OCI-LY7 (cell line): Measurements from ENCODE around the gene ABR. TPM values are rescaled to one million over a fixed set of nuclear protein-coding genes. Genes with fewer than 3 reads are reported as not detected.
"Not testable (repeated sequence)": the region's sequence is repeated elsewhere in the genome, so short reads cannot be mapped to it uniquely, and the experiment has no call there.

Experiments
- BruUV-seq: library from RNA; stranded (reverse); fragments of 400-500 nt; replicated peaks from 2 replicates; lab custom pipeline; 2021; lab: Mats Ljungman, UMichigan
- CTCF ChIA-PET: fragments of 300-600 bp; sonication (Branson Sonifier 250); formaldehyde crosslinking; loops from one replicate; lab custom pipeline; 2022; ENCODE audit warnings: antibody characterized with exemption; ENCODE audit not compliant: unreplicated experiment; lab: Charles Lee
- POLR2A ChIA-PET: fragments of 300-600 bp; sonication (Branson Sonifier 250); formaldehyde crosslinking; loops from one replicate; lab custom pipeline; 2022; ENCODE audit warnings: antibody characterized with exemption; lab: Charles Lee
- DNase-seq: peaks from one replicate; pipeline ENCODE4 v3.0.0-alpha.2; 2015; ENCODE audit warnings: low spot score
- H2AFZ ChIP-seq: fragments of 200-600 bp; sonication (generic), shearing (Covaris generic); 2 replicates; pipeline ENCODE4 v1.6.1; 2014; ENCODE audit warnings: mild to moderate bottlenecking, antibody characterized with exemption, low read length, moderate library complexity
- H3K27ac ChIP-seq: fragments of 200-600 bp; sonication (generic); 2 replicates; pipeline ENCODE4 v1.5.1; 2014; ENCODE audit warnings: mixed run types, low read depth, mild to moderate bottlenecking, moderate library complexity, low read length, inconsistent platforms; ENCODE audit not compliant: poor library complexity, severe bottlenecking
- H3K36me3 ChIP-seq: fragments of 200-600 bp; sonication (generic); 2 replicates; pipeline ENCODE4 v1.6.1; 2014; ENCODE audit warnings: mild to moderate bottlenecking, antibody characterized with exemption, low read length, moderate library complexity, mixed read lengths; ENCODE audit not compliant: insufficient read depth
- H3K4me1 ChIP-seq: fragments of 200-600 bp; sonication (generic); 2 replicates; pipeline ENCODE4 v1.5.1; 2014; ENCODE audit warnings: mild to moderate bottlenecking, low read length; ENCODE audit not compliant: insufficient read depth, poor library complexity, severe bottlenecking
- H3K4me2 ChIP-seq: fragments of 200-600 bp; sonication (generic); 2 replicates; pipeline ENCODE4 v1.6.1; 2014; ENCODE audit warnings: mild to moderate bottlenecking, low read length
- H3K4me3 ChIP-seq: fragments of 200-600 bp; sonication (generic); 2 replicates; pipeline ENCODE4 v1.5.1; 2014; ENCODE audit warnings: mild to moderate bottlenecking, low read depth, low read length; ENCODE audit not compliant: poor library complexity, severe bottlenecking
- H3K79me2 ChIP-seq: fragments of 200-600 bp; sonication (generic); 2 replicates; pipeline ENCODE4 v1.6.1; 2016; ENCODE audit warnings: low read depth, mild to moderate bottlenecking, low read length, moderate library complexity, mixed read lengths; ENCODE audit not compliant: insufficient read depth
- H3K9me2 ChIP-seq: fragments of 200-600 bp; sonication (generic); 2 replicates; pipeline ENCODE4 v1.6.1; 2016; ENCODE audit warnings: mild to moderate bottlenecking, low read length, mixed read lengths; ENCODE audit not compliant: insufficient read depth
- H3K9me3 ChIP-seq: fragments of 200-600 bp; sonication (generic); 2 replicates; pipeline ENCODE4 v1.6.1; 2014; ENCODE audit warnings: mild to moderate bottlenecking, mixed run types, low read length, mixed read lengths
- H4K20me1 ChIP-seq: fragments of 200-600 bp; sonication (generic); 2 replicates; pipeline ENCODE4 v1.6.1; 2014; ENCODE audit warnings: mild to moderate bottlenecking, antibody characterized with exemption, low read length, moderate library complexity, mixed read lengths; ENCODE audit not compliant: insufficient read depth
- EZH2phosphoT487 ChIP-seq: fragments of 200-600 bp; sonication (generic); IDR thresholded peaks from 2 replicates; pipeline ENCODE4 v1.6.1; 2018; ENCODE audit warnings: low read depth, borderline replicate concordance, mild to moderate bottlenecking, mixed run types, antibody characterized with exemption, low read length, moderate library complexity, mixed read lengths
- intact Hi-C: fragments of 100-400 bp; cut with micrococcal nuclease; formaldehyde crosslinking; loops from one replicate; pipeline ENCODE4 v1.10.0; 2022; ENCODE audit not compliant: unreplicated experiment
- total RNA-seq, 2 experiments: library from RNA; depleted of rRNA in 1 of 2; stranded (reverse); fragments of >200 nt in 1 of 2; shearing (Covaris generic) in 1 of 2; gene quantifications; 2 replicates each; pipeline ENCODE4 v1.2.3, GENCODE V29; 2014 to 2022
- TF ChIP-seq, protein P1 (sequence below): fragments of 200-600 bp; sonication (generic); conservative IDR thresholded peaks from 2 replicates; pipeline ENCODE4 v1.5.1; 2014; ENCODE audit warnings: mild to moderate bottlenecking, antibody characterized with exemption, low read length, moderate library complexity, mixed read lengths

Gene ABR
- total RNA-seq, 2 experiments from 2014 or later = 164 to 181 TPM

DNA sequence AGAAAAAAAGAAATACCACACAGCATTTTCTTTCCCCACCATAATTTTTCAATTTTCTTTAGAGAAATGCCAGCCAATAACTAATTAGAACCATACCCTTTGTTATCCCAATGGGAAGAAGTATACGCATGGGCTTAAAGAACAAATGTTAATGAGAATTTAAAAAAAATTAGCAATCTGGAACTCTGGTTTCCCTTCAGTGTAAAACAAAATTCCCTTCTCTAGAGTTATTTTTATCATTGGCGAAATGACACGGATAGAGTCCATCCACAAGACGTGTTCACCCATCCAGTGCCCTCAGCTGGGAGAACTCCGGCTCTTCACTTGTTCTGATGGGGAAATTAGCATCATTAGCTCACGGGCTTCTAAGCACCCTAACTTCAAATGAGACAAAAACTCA is 203.5 kb downstream of the ABR start:
- no peaks in the 10 kb centered on the region for H3K9me3 ChIP-seq
- CTCF ChIA-PET = no interaction called here
- no peaks in the 10 kb centered on the region for H3K36me3 ChIP-seq
- intact Hi-C loops = no loop called here
- H3K4me3 ChIP-seq = no peak overlapping the region
- TF ChIP-seq, protein P1, sequence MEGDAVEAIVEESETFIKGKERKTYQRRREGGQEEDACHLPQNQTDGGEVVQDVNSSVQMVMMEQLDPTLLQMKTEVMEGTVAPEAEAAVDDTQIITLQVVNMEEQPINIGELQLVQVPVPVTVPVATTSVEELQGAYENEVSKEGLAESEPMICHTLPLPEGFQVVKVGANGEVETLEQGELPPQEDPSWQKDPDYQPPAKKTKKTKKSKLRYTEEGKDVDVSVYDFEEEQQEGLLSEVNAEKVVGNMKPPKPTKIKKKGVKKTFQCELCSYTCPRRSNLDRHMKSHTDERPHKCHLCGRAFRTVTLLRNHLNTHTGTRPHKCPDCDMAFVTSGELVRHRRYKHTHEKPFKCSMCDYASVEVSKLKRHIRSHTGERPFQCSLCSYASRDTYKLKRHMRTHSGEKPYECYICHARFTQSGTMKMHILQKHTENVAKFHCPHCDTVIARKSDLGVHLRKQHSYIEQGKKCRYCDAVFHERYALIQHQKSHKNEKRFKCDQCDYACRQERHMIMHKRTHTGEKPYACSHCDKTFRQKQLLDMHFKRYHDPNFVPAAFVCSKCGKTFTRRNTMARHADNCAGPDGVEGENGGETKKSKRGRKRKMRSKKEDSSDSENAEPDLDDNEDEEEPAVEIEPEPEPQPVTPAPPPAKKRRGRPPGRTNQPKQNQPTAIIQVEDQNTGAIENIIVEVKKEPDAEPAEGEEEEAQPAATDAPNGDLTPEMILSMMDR = no peak
- no peak for TF ChIP-seq EZH2phosphoT487
- no peak overlapping the region for H3K4me2 ChIP-seq
- no peaks in the 10 kb centered on the region for H3K79me2 ChIP-seq
- no peak overlapping the region for H3K27ac ChIP-seq
- BruUV-seq = no TSS peak
- no peak overlapping the region for H2AFZ ChIP-seq
- no peak for DNase-seq
- POLR2A ChIA-PET = no interaction called here
- peaks cover 14% of the 10 kb centered on the region for H3K4me1 ChIP-seq
- H3K9me2 ChIP-seq = no peaks in the 10 kb centered on the region
- H4K20me1 ChIP-seq = no peaks in the 10 kb centered on the region

GRCh38 chr17:975371-975915 is 204.3 kb downstream of the ABR start:
- no peak overlapping the region for H3K27ac ChIP-seq
- H3K79me2 ChIP-seq = no peaks in the 10 kb centered on the region
- H3K4me3 ChIP-seq = no peak overlapping the region
- H4K20me1 ChIP-seq = no peaks in the 10 kb centered on the region
- BruUV-seq = no TSS peak
- ChIA-PET POLR2A (no interaction called here), CTCF (no interaction called here)
- TF ChIP-seq, protein P1 = no peak
- no peak for TF ChIP-seq EZH2phosphoT487
- no peak overlapping the region for H2AFZ ChIP-seq
- no peaks in the 10 kb centered on the region for H3K9me2 ChIP-seq
- H3K9me3 ChIP-seq = no peaks in the 10 kb centered on the region
- H3K4me1 ChIP-seq = peaks cover 7% of the 10 kb centered on the region
- no peaks in the 10 kb centered on the region for H3K36me3 ChIP-seq
- intact Hi-C loops = no loop called here
- DNase-seq = no peak
- no peak overlapping the region for H3K4me2 ChIP-seq

- CTCF ChIA-PET, H3K9me2 ChIP-seq, H2AFZ ChIP-seq, H3K9me3 ChIP-seq, H3K27ac ChIP-seq, H3K4me3 ChIP-seq, intact Hi-C loops, H3K4me2 ChIP-seq, H4K20me1 ChIP-seq, H3K4me1 ChIP-seq, H3K79me2 ChIP-seq, DNase-seq, BruUV-seq, H3K36me3 ChIP-seq: not testable (repeated sequence)
- POLR2A ChIA-PET = interaction anchor here (0.5 kb wide), 1 partner anchor 86 kb away, joined by 4 read pairs; no protein-coding TSS in a partner anchor
These were observed 205.0 kb downstream of the ABR start for GRCh38 chr17:974778-975177.
